Stimulated activated CD8-positive, alpha-beta memory T cell treated with anti-CD3 and anti-CD28 coated beads, Interleukin-2, amount 100 ng/mL, for 1 hour (primary cell): ENCODE results near the gene KANSL2.

Experiments
- DNase-seq, 2 donors: peaks; one replicate each; pipeline ENCODE4 v3.0.0-alpha.2; 2020; ENCODE audit warnings: low read depth in 2 of 2

The KANSL2 gene

GRCh38 chr12:48613321-48613720 lies 68.7 kb downstream of the KANSL2 start:
- no peak for DNase-seq
